Mesenchymal stem cell (in vitro differentiated cells and primary cell): ENCODE data around the gene USP36.

Experiments used
- DNase-seq: peaks from one replicate; pipeline ENCODE4 v3.0.0-alpha.2; 2013
- H2AFZ ChIP-seq: one replicate; pipeline ENCODE4 v1.6.1; 2013; ENCODE audit warnings: low read depth, mild to moderate bottlenecking, control low read depth, inconsistent platforms, low read length, moderate library complexity
- H2AK5ac ChIP-seq: 2 replicates; pipeline ENCODE4 v1.6.1; 2013; ENCODE audit warnings: low read length, moderate library complexity, mild to moderate bottlenecking, inconsistent platforms; ENCODE audit not compliant: severe bottlenecking
- H2BK120ac ChIP-seq: one replicate; pipeline ENCODE4 v1.6.1; 2013; ENCODE audit warnings: low read depth, mild to moderate bottlenecking, inconsistent platforms, low read length, moderate library complexity
- H2BK12ac ChIP-seq, 2 experiments: one replicate each; pipeline ENCODE4 v1.6.1; 2013; ENCODE audit warnings: inconsistent platforms in 2 of 2, low read length in 2 of 2, mild to moderate bottlenecking in 2 of 2, moderate library complexity in 2 of 2, control low read depth in 1 of 2
- H2BK15ac ChIP-seq: one replicate; pipeline ENCODE4 v1.6.1; 2013; ENCODE audit warnings: mild to moderate bottlenecking, low read depth, inconsistent platforms; ENCODE audit not compliant: poor library complexity, severe bottlenecking
- H2BK5ac ChIP-seq: 2 replicates; pipeline ENCODE4 v1.6.1; 2013; ENCODE audit warnings: low read depth, mild to moderate bottlenecking, low read length, control low read depth, inconsistent platforms; ENCODE audit not compliant: poor library complexity, severe bottlenecking
- H3K14ac ChIP-seq, 2 experiments: one replicate each; pipeline ENCODE4 v1.6.1; 2013; ENCODE audit warnings: inconsistent platforms in 2 of 2, low read length in 2 of 2, control low read depth in 1 of 2, mild to moderate bottlenecking in 1 of 2, moderate library complexity in 1 of 2
- H3K18ac ChIP-seq, 2 experiments: one replicate each; pipeline ENCODE4 v1.6.1; 2013; ENCODE audit warnings: inconsistent platforms in 2 of 2, low read length in 2 of 2, control low read depth in 1 of 2, low read depth in 1 of 2, mild to moderate bottlenecking in 1 of 2
- H3K23ac ChIP-seq, 2 experiments: one replicate each; pipeline ENCODE4 v1.6.1; 2013; ENCODE audit warnings: inconsistent platforms in 2 of 2, low read length in 2 of 2, mild to moderate bottlenecking in 2 of 2, moderate library complexity in 2 of 2, control low read depth in 1 of 2
- H3K27ac ChIP-seq: 2 replicates; pipeline ENCODE4 v1.5.1; 2013; ENCODE audit warnings: mild to moderate bottlenecking, moderate library complexity, low read length, control low read depth, inconsistent platforms; ENCODE audit not compliant: poor library complexity, severe bottlenecking
- H3K27me3 ChIP-seq, 2 experiments: 2 replicates each; pipeline versions ENCODE4 v1.6.1 to v1.7.0; 2013; ENCODE audit warnings: low read length in 2 of 2, mild to moderate bottlenecking in 2 of 2, moderate library complexity in 2 of 2, control low read depth in 1 of 2, inconsistent platforms in 1 of 2; ENCODE audit not compliant: control insufficient read depth in 1 of 2, insufficient read depth in 1 of 2
- H3K36me3 ChIP-seq, 2 experiments: 2 replicates each; pipeline versions ENCODE4 v1.6.1 to v1.7.0; 2013; ENCODE audit warnings: low read length in 2 of 2, control low read depth in 1 of 2, inconsistent platforms in 1 of 2, low read depth in 1 of 2, mild to moderate bottlenecking in 1 of 2; ENCODE audit not compliant: insufficient read depth in 2 of 2, control insufficient read depth in 1 of 2
- H3K4ac ChIP-seq, 2 experiments: one replicate each; pipeline ENCODE4 v1.6.1; 2013; ENCODE audit warnings: inconsistent platforms in 2 of 2, low read length in 2 of 2, mild to moderate bottlenecking in 2 of 2, moderate library complexity in 2 of 2, control low read depth in 1 of 2, low read depth in 1 of 2
- H3K4me1 ChIP-seq: 2 replicates; pipeline ENCODE4 v1.6.1; 2013; ENCODE audit warnings: low read depth, low read length, control low read depth; ENCODE audit not compliant: control insufficient read depth, insufficient read depth
- H3K4me2 ChIP-seq: 2 replicates; pipeline ENCODE4 v1.6.1; 2013; ENCODE audit warnings: low read length, mild to moderate bottlenecking, inconsistent platforms; ENCODE audit not compliant: poor library complexity, severe bottlenecking
- H3K4me3 ChIP-seq, 2 experiments: 2 replicates each; pipeline versions ENCODE4 v1.5.1 to v1.7.0; 2013; ENCODE audit warnings: low read length in 2 of 2, mild to moderate bottlenecking in 2 of 2, control low read depth in 1 of 2, low read depth in 1 of 2; ENCODE audit not compliant: insufficient read depth in 1 of 2
- H3K79me1 ChIP-seq: replicated peaks from 2 replicates; pipeline ENCODE4 v1.6.1; 2013; ENCODE audit warnings: mild to moderate bottlenecking, control low read depth, low read length, inconsistent platforms; ENCODE audit not compliant: poor library complexity, severe bottlenecking
- H3K9ac ChIP-seq: 2 replicates; pipeline ENCODE4 v1.7.0; 2013; ENCODE audit warnings: mild to moderate bottlenecking, low read length, moderate library complexity
- H3K9me3 ChIP-seq: 2 replicates; pipeline ENCODE4 v1.7.0; 2013; ENCODE audit warnings: mild to moderate bottlenecking, low read length; ENCODE audit not compliant: control insufficient read depth
- H4K8ac ChIP-seq: one replicate; pipeline ENCODE4 v1.6.1; 2013; ENCODE audit warnings: inconsistent platforms, mild to moderate bottlenecking, low read length, moderate library complexity
- H4K91ac ChIP-seq: one replicate; pipeline ENCODE4 v1.6.1; 2013; ENCODE audit warnings: mild to moderate bottlenecking, low read length, inconsistent platforms
- WGBS: methylation state at CpG from one replicate; pipeline ENCODE4 v1.1.7; 2013; ENCODE audit warnings: mixed read lengths; 5-methylcytosine and 5-hydroxymethylcytosine counted together

The USP36 gene

DNA sequence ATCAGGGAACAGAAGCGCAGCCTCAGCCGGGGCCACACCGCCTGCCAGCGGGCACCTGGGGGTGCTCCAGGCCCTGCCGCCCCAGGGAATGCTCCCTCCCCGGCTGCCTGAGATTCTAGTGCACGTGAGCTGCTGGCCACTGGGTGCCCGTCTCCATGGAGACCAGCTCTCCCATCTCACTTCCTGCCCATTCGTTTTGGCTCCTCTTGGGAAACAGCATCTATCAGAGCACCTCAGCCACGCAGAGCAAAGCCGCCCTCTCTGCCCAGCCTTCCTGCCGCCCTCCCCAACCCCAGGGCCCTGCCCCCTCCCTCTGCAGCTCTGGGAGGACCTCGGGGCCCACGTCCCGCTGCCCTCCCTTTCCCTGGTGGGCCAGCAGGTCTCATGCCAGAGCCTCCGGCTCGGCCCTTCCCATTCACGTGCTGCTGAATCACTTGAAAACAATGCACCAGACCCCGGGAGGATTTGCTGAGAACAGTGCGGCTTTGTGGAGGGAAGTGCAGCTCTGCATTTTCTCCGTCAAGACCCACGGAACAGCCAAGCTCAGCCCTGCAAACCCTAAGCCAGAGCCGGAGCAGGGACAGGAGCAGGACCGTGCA lies 43.0 kb upstream of the USP36 start:
- Histone ChIP-seq H3K27me3 (no peaks in the 10 kb centered on the region), H3K36me3 (peaks cover 13 to 31% of the 10 kb centered on the region in 2 experiments), H3K18ac (peak overlapping the region; percentile 94 to 99), H4K8ac (peak overlapping the region; percentile 82), H2BK5ac (peak overlapping the region; percentile 79), H3K23ac (peak overlapping the region in 1 of 2 experiments; percentile 63), H3K4ac (peak overlapping the region; percentile 98 to 99), H3K9me3 (no peaks in the 10 kb centered on the region), H4K91ac (peak overlapping the region; percentile 100), H2AFZ (no peak overlapping the region), H3K4me3 (peak overlapping the region; percentile 32 to 71), H2BK120ac (peak overlapping the region; percentile 98), H3K9ac (peak overlapping the region; percentile 94), H2BK12ac (peak overlapping the region; percentile 71 to 98), H3K4me2 (peak overlapping the region; percentile 43), H2BK15ac (peak overlapping the region; percentile 98), H2AK5ac (peak overlapping the region; percentile 58), H3K79me1 (peaks cover 43% of the 10 kb centered on the region), H3K27ac (peak overlapping the region; percentile 94), H3K4me1 (peaks cover 65% of the 10 kb centered on the region), H3K14ac (peak overlapping the region in 1 of 2 experiments; percentile 98)
- peak; percentile 98 for DNase-seq
- 3% methylated on average over 24 of the region's 24 CpGs for WGBS

DNA sequence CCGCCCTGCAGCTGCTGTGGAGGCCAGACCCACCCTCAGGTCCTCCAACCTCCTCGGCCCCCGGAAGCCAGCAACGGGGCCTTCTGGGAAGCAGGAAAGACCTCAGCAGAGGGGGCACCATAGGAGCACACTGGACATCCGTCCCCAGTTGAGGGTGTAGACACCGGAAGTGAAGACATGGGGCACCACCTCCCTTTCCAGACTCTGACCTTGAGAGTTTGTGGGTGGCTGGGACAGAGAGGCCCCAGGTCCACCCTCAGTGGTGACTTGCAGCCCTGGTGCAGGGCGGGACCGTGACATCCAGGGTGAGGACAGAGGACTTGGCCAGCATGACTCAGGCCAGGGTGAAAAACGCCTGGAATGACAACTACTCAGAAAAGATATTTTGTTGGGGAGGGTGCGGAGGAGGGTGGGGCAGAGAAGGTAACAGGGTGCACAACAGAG lies 42.5 kb upstream of the USP36 start:
- Histone ChIP-seq H3K4me1 (peaks cover 70% of the 10 kb centered on the region), H4K8ac (peak overlapping the region; percentile 72), H2AK5ac (peak overlapping the region; percentile 58), H3K27ac (peak overlapping the region; percentile 94), H2BK15ac (peak overlapping the region; percentile 71), H3K4me2 (peak overlapping the region; percentile 43), H2AFZ (no peak overlapping the region), H3K27me3 (no peaks in the 10 kb centered on the region), H3K4me3 (peak overlapping the region; percentile 32 to 71), H3K14ac (peak overlapping the region in 1 of 2 experiments; percentile 19), H3K9me3 (no peaks in the 10 kb centered on the region), H4K91ac (peak overlapping the region; percentile 95), H3K9ac (peak overlapping the region; percentile 94), H2BK12ac (peak overlapping the region; percentile 46 to 97), H3K18ac (peak overlapping the region; percentile 86 to 98), H2BK120ac (peak overlapping the region; percentile 98), H2BK5ac (peak overlapping the region; percentile 79), H3K36me3 (peaks cover 13 to 29% of the 10 kb centered on the region in 2 experiments), H3K79me1 (peaks cover 39% of the 10 kb centered on the region), H3K4ac (peak overlapping the region; percentile 95 to 99), H3K23ac (peak overlapping the region in 1 of 2 experiments; percentile 6)
- 9% methylated on average over 10 of the region's 10 CpGs for WGBS
- peak; percentile 88 for DNase-seq

DNA sequence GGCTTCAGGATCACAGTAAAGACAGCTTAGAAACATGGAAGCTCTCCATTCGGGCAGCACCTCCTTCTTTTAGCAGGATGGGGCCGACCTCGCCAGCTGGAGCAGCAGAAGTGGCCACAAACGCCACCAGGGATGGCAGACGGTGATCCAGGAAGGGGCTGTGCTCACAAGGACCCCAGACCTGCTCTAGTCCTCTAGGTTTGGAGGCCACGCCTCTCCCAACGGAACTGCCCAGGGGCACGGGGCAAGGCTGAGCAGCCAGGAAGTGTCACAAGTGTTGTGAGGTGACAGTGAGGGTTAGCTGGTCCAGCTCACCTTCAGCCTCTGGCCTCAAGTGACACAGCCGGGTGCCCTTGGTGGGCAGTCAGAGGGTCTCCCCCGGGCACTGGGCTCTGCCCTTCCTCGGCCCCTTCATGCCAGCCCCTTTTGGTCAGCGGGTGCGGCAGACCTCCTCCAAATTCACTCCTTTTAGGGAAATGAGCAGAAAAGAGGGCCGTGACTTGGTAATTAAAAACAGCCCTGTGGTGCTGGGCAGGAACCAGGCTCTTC lies 42.0 kb upstream of the USP36 start:
- Histone ChIP-seq H4K8ac (peak overlapping the region; percentile 72), H3K4me2 (no peak overlapping the region), H3K27me3 (no peaks in the 10 kb centered on the region), H3K9me3 (no peaks in the 10 kb centered on the region), H3K36me3 (peaks cover 14 to 33% of the 10 kb centered on the region in 2 experiments), H3K9ac (peak overlapping the region; percentile 94), H3K79me1 (peaks cover 38% of the 10 kb centered on the region), H3K4ac (peak overlapping the region; percentile 95 to 99), H3K14ac (peak overlapping the region in 1 of 2 experiments; percentile 87), H3K4me1 (peaks cover 70% of the 10 kb centered on the region), H2BK5ac (peak overlapping the region; percentile 79), H2BK15ac (peak overlapping the region; percentile 71), H4K91ac (peak overlapping the region; percentile 95), H3K27ac (peak overlapping the region; percentile 94), H2BK12ac (peak overlapping the region; percentile 46 to 97), H2AFZ (no peak overlapping the region), H3K4me3 (peak overlapping the region in 1 of 2 experiments; percentile 50), H3K23ac (peak overlapping the region in 1 of 2 experiments; percentile 10), H2BK120ac (peak overlapping the region; percentile 98), H3K18ac (peak overlapping the region; percentile 86 to 98), H2AK5ac (peak overlapping the region; percentile 58)
- no peak for DNase-seq
- 72% methylated on average over 10 of the region's 14 CpGs for WGBS

DNA sequence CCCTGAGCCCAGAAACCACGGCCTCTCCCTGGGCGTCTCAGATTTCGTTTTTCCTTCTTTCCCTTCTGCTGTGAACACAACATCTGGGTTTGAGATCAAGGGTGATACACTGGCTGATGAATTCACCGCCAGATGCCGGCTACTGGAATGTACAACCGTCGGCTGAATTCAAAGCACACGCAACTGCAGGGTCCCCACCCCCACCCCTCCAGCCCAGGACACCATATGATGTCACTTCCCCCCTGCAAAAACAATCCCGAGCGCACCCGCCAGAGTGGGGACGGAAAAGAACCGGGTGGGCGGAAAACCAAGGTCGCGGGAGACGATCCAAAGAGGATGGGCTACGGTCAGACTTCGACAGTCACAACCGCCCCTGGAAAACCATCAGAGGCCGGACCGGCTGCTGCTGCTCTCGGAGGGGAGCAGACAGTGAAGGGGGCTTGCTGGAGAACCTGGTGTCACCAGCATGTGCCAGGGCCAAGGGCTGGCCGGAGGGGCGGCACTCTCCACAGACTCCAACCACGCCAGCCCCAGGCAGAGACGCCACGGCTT lies 39.1 kb upstream of the USP36 start:
- Histone ChIP-seq H3K4me1 (peaks cover 66% of the 10 kb centered on the region), H2AFZ (no peak overlapping the region), H3K9me3 (no peaks in the 10 kb centered on the region), H3K36me3 (peaks cover 11 to 22% of the 10 kb centered on the region in 2 experiments), H2BK5ac (no peak overlapping the region), H3K4me3 (peak overlapping the region in 1 of 2 experiments; percentile 50), H3K4me2 (peak overlapping the region; percentile 46), H3K4ac (peak overlapping the region in 1 of 2 experiments; percentile 49), H2AK5ac (peak overlapping the region; percentile 89), H2BK12ac (peak overlapping the region; percentile 64 to 70), H3K23ac (no peak overlapping the region), H4K8ac (peak overlapping the region; percentile 86), H4K91ac (peak overlapping the region; percentile 58), H2BK15ac (peak overlapping the region; percentile 8), H2BK120ac (peak overlapping the region; percentile 12), H3K79me1 (peaks cover 28% of the 10 kb centered on the region), H3K27ac (peak overlapping the region; percentile 82), H3K9ac (peak overlapping the region; percentile 88), H3K18ac (peak overlapping the region in 1 of 2 experiments; percentile 91), H3K14ac (peak overlapping the region in 1 of 2 experiments; percentile 37), H3K27me3 (no peaks in the 10 kb centered on the region)
- DNase-seq = peak; percentile 89
- 64% methylated on average over 28 of the region's 28 CpGs for WGBS
